HepG2 (cell line): Measurements from ENCODE around the gene CCL13. TPM values are rescaled to one million over a fixed set of nuclear protein-coding genes. Genes with fewer than 3 reads are reported as not detected.

Source experiments
- ATAC-seq: fragments of 200-7000 bp; cut with Tn5 transposase; 3 replicates; pipeline ENCODE4 v1.9.1; 2020; ENCODE audit warnings: mild to moderate bottlenecking, moderate library complexity
- BruUV-seq: library from RNA; stranded (reverse); fragments of 400-500 nt; replicated peaks from 2 replicates; lab custom pipeline; 2021; lab: Mats Ljungman, UMichigan
- CTCF ChIA-PET: fragments of 300-600 bp; formaldehyde crosslinking; extraction: SDS; loops from one replicate; lab custom pipeline; 2021; ENCODE audit warnings: low total read pairs, inconsistent platforms, low intra/inter-chr PET ratio; lab: Yijun Ruan, JAX
- POLR2A ChIA-PET: fragments of 350-600 bp; sonication (Branson Sonifier 250); formaldehyde crosslinking; loops from one replicate; lab custom pipeline; 2020; ENCODE audit warnings: antibody characterized with exemption, inconsistent platforms; lab: Yijun Ruan, JAX
- DNase-seq: peaks from one replicate; pipeline ENCODE4 v3.0.0-alpha.2; 2015; ENCODE audit warnings: low spot score
- FAIRE-seq: peaks from 3 replicates; lab custom pipeline; 2011; peaks lifted over from hg19 to GRCh38; lab: Jason Lieb, UNC
- H2AFZ ChIP-seq: one replicate; pipeline ENCODE4 v1.6.1; 2011; ENCODE audit warnings: low read length, inconsistent platforms
- H3K27ac ChIP-seq: fragments of 300-600 bp; 3 replicates; pipeline ENCODE4 v1.8.0; 2011; ENCODE audit warnings: mixed run types, mild to moderate bottlenecking, mixed read lengths, low read length, inconsistent platforms; ENCODE audit not compliant: insufficient read depth; ENCODE audit errors: extremely low read length
- H3K27me3 ChIP-seq, 2 experiments: fragments of 200-600 bp in 1 of 2; 2 replicates in 1 of 2; 3 replicates in 1 of 2; pipeline versions ENCODE4 v1.6.0 to v1.8.0; 2011; ENCODE audit warnings: low read length in 2 of 2, mild to moderate bottlenecking in 2 of 2, moderate library complexity in 2 of 2, inconsistent platforms in 1 of 2; ENCODE audit not compliant: insufficient read depth in 2 of 2, control insufficient read depth in 1 of 2
- H3K36me3 ChIP-seq, 2 experiments: fragments of 200-600 bp in 1 of 2; replicated peaks in 1 of 2; 2 replicates in 1 of 2; 3 replicates in 1 of 2; pipeline versions ENCODE4 v1.5.1 to v1.8.0; 2011; ENCODE audit warnings: low read length in 2 of 2, inconsistent platforms in 1 of 2; ENCODE audit not compliant: insufficient read depth in 2 of 2, control insufficient read depth in 1 of 2
- H3K4me1 ChIP-seq: 2 replicates; pipeline ENCODE4 v1.5.1; 2012; ENCODE audit warnings: low read length, inconsistent platforms; ENCODE audit not compliant: insufficient read depth
- H3K4me2 ChIP-seq: 2 replicates; pipeline ENCODE4 v1.6.0; 2011; ENCODE audit warnings: low read depth, low read length, inconsistent platforms
- H3K4me3 ChIP-seq, 3 experiments: fragments of 200-600 bp in 1 of 3; sonication (generic), shearing (Covaris generic) in 1 of 3; replicated peaks in 1 of 3; 2 replicates each; pipeline ENCODE4 v1.5.1; 2011 to 2016; ENCODE audit warnings: low read length in 3 of 3, inconsistent platforms in 2 of 3, low read depth in 2 of 3, mild to moderate bottlenecking in 2 of 3, control low read depth in 1 of 3, mixed read lengths in 1 of 3; ENCODE audit not compliant: insufficient read depth in 1 of 3
- H3K79me2 ChIP-seq: one replicate; pipeline ENCODE4 v1.6.1; 2011; ENCODE audit warnings: low read length, inconsistent platforms; ENCODE audit not compliant: insufficient read depth
- H3K9ac ChIP-seq: 2 replicates; pipeline ENCODE4 v1.6.0; 2011; ENCODE audit warnings: mild to moderate bottlenecking, low read depth, low read length, inconsistent platforms; ENCODE audit not compliant: insufficient read depth
- H3K9me3 ChIP-seq: 2 replicates; pipeline ENCODE4 v1.5.1; 2012; ENCODE audit warnings: mild to moderate bottlenecking, low read length
- H4K20me1 ChIP-seq: 2 replicates; pipeline ENCODE4 v1.6.0; 2011; ENCODE audit warnings: inconsistent platforms, mild to moderate bottlenecking, low read length, moderate library complexity; ENCODE audit not compliant: insufficient read depth
- GTF3A ChIP-seq: sonication (generic); formaldehyde crosslinking; conservative IDR thresholded peaks from 2 replicates; pipeline ENCODE4 v1.4.0; 2020; ENCODE audit warnings: mild to moderate bottlenecking, missing genetic modification reagents
- HOXD1 ChIP-seq: sonication (generic); formaldehyde crosslinking; IDR thresholded peaks from 2 replicates; pipeline ENCODE4 v1.5.0; 2020; ENCODE audit warnings: missing genetic modification reagents
- NFRKB ChIP-seq: fragments of 450-650 bp; IDR thresholded peaks from 2 replicates; pipeline ENCODE4 v1.6.1; 2017
- NR2F1 ChIP-seq, 2 experiments: fragments of 450-650 bp in 1 of 2; formaldehyde crosslinking in 1 of 2; IDR thresholded peaks; 2 replicates each; pipeline versions ENCODE4 v1.5.0 to v1.6.1; 2016 to 2020; ENCODE audit warnings: mild to moderate bottlenecking in 1 of 2, missing compliant biosample characterization in 1 of 2, missing genetic modification reagents in 1 of 2, moderate library complexity in 1 of 2
- SMARCC2 ChIP-seq: fragments of 450-650 bp; IDR thresholded peaks from 2 replicates; pipeline ENCODE4 v1.6.1; 2017; ENCODE audit warnings: antibody characterized with exemption, mild to moderate bottlenecking
- ZBTB42 ChIP-seq: sonication (generic); formaldehyde crosslinking; IDR thresholded peaks from 2 replicates; pipeline ENCODE4 v1.5.0; 2020; ENCODE audit warnings: mild to moderate bottlenecking, missing genetic modification reagents
- ZKSCAN8 ChIP-seq: IDR thresholded peaks from 2 replicates; pipeline ENCODE4 v1.6.1; 2016; ENCODE audit warnings: borderline replicate concordance, missing genetic modification reagents, missing compliant biosample characterization
- ZNF501 ChIP-seq: sonication (generic); formaldehyde crosslinking; IDR thresholded peaks from 2 replicates; pipeline ENCODE4 v1.5.1; 2020; ENCODE audit warnings: mild to moderate bottlenecking, moderate library complexity, missing genetic modification reagents
- ZNF660 ChIP-seq: sonication (generic); formaldehyde crosslinking; IDR thresholded peaks from 2 replicates; pipeline ENCODE4 v1.5.1; 2020; ENCODE audit warnings: mild to moderate bottlenecking, low read depth, missing genetic modification reagents, borderline replicate concordance
- ZNF781 ChIP-seq: sonication (generic); formaldehyde crosslinking; IDR thresholded peaks from 2 replicates; pipeline ENCODE4 v1.5.1; 2020; ENCODE audit warnings: borderline replicate concordance, mild to moderate bottlenecking, missing genetic modification reagents; ENCODE audit errors: not compliant biosample characterization
- WGBS: methylation state at CpG from one replicate; pipeline ENCODE4 v1.1.6; 2017; ENCODE audit warnings: low lambda C conversion rate; 5-methylcytosine and 5-hydroxymethylcytosine counted together
- in situ Hi-C: cut with HindIII; loops from 2 replicates; pipeline ENCODE4 v1.10.0; 2017; ENCODE audit warnings: low pct_unique_long_range_greater_than_20kb; ENCODE audit not compliant: extremely low pct_ligation_motif_present
- intact Hi-C: fragments of 100-400 bp; cut with micrococcal nuclease; formaldehyde crosslinking; loops from one replicate; pipeline ENCODE4 v1.10.0; 2022; ENCODE audit not compliant: unreplicated experiment
- polyA plus RNA-seq, 8 experiments: library from polyadenylated mRNA; depleted of rRNA in 3 of 8; stranded (reverse) in 7 of 8; unstranded in 1 of 8; fragments of >200 nt; fragmentation: Illumina TruSeq in 4 of 8; extraction: Trizol in 4 of 8; gene quantifications; 2 replicates each; pipeline versions ENCODE4 v1.2.1 to v1.2.3, GENCODE V29; 2011 to 2016; ENCODE audit warnings: low read depth in 4 of 8, missing spikeins in 1 of 8, mixed read lengths in 1 of 8; ENCODE audit not compliant: insufficient read depth in 1 of 8
- total RNA-seq, 5 experiments: library from RNA; depleted of rRNA; stranded (reverse); fragments of >200 nt; fragmentation: Illumina TruSeq; extraction: Trizol; gene quantifications; 2 replicates each; pipeline ENCODE4 v1.2.3, GENCODE V29; 2016; ENCODE audit warnings: low read depth in 1 of 5
- TF ChIP-seq, protein P1 (sequence below): sonication (generic); formaldehyde crosslinking; IDR thresholded peaks from 2 replicates; pipeline ENCODE4 v1.4.0; 2020; ENCODE audit warnings: missing genetic modification reagents
- TF ChIP-seq, protein P2 (sequence below): sonication (generic); formaldehyde crosslinking; IDR thresholded peaks from 2 replicates; pipeline ENCODE4 v1.4.0; 2020; ENCODE audit warnings: missing genetic modification reagents
- TF ChIP-seq, protein P3 (sequence below): sonication (generic); formaldehyde crosslinking; IDR thresholded peaks from 2 replicates; pipeline ENCODE4 v1.8.1; 2023; ENCODE audit warnings: mild to moderate bottlenecking, moderate library complexity, missing genetic modification reagents
- TF ChIP-seq, protein P4 (sequence below): sonication (generic); formaldehyde crosslinking; conservative IDR thresholded peaks from 2 replicates; pipeline ENCODE4 v1.8.0; 2022; ENCODE audit warnings: mild to moderate bottlenecking, moderate library complexity, missing genetic modification reagents

CCL13 gene
- total and polyA plus RNA-seq, 2 of the 13 experiments (the other 11 are each of a cell fraction or from before 2014, with no cell fraction given), result not detected

DNA sequence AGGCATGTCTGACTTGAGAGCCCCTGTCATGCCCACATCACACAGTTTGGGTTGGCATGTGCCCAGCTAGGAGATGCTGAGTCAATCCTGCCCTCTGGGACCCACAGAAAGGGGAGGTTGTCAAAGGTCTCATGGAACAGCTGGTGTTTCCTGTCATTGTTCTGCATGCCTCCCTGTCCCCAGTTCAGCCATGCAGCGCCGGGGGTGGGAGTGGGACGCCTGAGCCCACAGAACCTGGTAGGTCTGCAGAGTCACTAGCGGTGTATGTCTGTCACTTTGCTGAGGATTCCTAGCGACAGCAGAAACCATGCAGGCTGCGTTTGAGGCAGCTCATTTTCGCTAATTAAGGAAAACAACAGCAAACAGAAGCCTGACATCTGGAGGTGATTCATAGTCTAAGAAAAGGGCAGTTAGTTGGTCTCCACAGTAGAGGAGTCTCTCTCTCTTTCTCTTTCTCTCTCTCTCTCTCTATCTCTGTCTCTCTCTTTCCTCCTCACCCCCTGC lies 26.4 kb downstream of the CCL13 start:
- no peak overlapping the region for H3K9ac ChIP-seq
- intact Hi-C loops, result no loop called here
- FAIRE-seq, result no peak
- TF ChIP-seq ZKSCAN8, result no peak
- TF ChIP-seq, protein P1, sequence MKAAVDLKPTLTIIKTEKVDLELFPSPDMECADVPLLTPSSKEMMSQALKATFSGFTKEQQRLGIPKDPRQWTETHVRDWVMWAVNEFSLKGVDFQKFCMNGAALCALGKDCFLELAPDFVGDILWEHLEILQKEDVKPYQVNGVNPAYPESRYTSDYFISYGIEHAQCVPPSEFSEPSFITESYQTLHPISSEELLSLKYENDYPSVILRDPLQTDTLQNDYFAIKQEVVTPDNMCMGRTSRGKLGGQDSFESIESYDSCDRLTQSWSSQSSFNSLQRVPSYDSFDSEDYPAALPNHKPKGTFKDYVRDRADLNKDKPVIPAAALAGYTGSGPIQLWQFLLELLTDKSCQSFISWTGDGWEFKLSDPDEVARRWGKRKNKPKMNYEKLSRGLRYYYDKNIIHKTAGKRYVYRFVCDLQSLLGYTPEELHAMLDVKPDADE (CRISPR knock-in tag), result no peak
- no peak for TF ChIP-seq HOXD1
- TF ChIP-seq, protein P2, sequence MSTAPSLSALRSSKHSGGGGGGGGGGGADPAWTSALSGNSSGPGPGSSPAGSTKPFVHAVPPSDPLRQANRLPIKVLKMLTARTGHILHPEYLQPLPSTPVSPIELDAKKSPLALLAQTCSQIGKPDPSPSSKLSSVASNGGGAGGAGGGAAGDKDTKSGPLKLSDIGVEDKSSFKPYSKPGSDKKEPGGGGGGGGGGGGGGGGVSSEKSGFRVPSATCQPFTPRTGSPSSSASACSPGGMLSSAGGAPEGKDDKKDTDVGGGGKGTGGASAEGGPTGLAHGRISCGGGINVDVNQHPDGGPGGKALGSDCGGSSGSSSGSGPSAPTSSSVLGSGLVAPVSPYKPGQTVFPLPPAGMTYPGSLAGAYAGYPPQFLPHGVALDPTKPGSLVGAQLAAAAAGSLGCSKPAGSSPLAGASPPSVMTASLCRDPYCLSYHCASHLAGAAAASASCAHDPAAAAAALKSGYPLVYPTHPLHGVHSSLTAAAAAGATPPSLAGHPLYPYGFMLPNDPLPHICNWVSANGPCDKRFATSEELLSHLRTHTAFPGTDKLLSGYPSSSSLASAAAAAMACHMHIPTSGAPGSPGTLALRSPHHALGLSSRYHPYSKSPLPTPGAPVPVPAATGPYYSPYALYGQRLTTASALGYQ (CRISPR knock-in tag), result no peak
- TF ChIP-seq ZNF501 (CRISPR knock-in tag), result no peak
- no peak for TF ChIP-seq GTF3A (CRISPR knock-in tag)
- no peak for TF ChIP-seq NFRKB
- TF ChIP-seq, protein P3, sequence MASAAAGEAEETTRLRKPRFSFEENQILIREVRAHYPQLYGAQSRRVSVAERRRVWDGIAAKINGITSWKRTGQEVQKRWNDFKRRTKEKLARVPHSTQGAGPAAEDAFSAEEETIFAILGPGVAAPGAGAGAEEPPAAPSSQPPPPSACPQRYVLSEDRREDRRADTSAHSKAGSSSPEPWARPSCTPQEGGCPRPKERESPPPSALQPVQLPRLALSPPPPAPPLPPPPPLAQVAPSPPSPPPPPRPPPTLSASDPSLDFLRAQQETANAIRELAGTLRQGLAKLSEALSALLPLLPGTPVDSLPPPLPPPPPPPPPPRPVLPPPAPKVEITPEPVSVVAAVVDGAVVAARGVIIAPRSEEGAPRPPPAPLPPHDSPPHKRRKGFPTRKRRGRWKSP (CRISPR knock-in tag), result no peak
- TF ChIP-seq ZNF660, result no peak
- TF ChIP-seq ZBTB42 (CRISPR knock-in tag), result no peak
- TF ChIP-seq ZNF781, result no peak
- no peak for TF ChIP-seq SMARCC2
- TF ChIP-seq NR2F1 (CRISPR knock-in tag; IDR thresholded peaks at IDR 0.05), result no peak
- TF ChIP-seq, protein P4, sequence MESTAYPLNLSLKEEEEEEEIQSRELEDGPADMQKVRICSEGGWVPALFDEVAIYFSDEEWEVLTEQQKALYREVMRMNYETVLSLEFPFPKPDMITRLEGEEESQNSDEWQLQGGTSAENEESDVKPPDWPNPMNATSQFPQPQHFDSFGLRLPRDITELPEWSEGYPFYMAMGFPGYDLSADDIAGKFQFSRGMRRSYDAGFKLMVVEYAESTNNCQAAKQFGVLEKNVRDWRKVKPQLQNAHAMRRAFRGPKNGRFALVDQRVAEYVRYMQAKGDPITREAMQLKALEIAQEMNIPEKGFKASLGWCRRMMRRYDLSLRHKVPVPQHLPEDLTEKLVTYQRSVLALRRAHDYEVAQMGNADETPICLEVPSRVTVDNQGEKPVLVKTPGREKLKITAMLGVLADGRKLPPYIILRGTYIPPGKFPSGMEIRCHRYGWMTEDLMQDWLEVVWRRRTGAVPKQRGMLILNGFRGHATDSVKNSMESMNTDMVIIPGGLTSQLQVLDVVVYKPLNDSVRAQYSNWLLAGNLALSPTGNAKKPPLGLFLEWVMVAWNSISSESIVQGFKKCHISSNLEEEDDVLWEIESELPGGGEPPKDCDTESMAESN (CRISPR knock-in tag), result no peak
- TF ChIP-seq, all 625 proteins: peak for 0
- ChIA-PET POLR2A (no interaction called here), CTCF (no interaction called here)
- ATAC-seq (no peak), DNase-seq (no peak)
- in situ Hi-C loops, result no loop called here
- no peaks in the 10 kb centered on the region for H3K79me2 ChIP-seq
- H3K4me1 ChIP-seq, result no peaks in the 10 kb centered on the region
- H3K27me3 ChIP-seq, result no peaks in the 10 kb centered on the region; a peak in 1 of 5 replicates
- no peak overlapping the region for H3K4me3 ChIP-seq
- no TSS peak for BruUV-seq
- H4K20me1 ChIP-seq, result no peaks in the 10 kb centered on the region
- no peaks in the 10 kb centered on the region for H3K36me3 ChIP-seq
- H3K4me2 ChIP-seq, result no peak overlapping the region
- WGBS, result 0% methylated on average over 1 of the region's 7 CpGs
- H2AFZ ChIP-seq, result no peak overlapping the region
- H3K9me3 ChIP-seq, result no peaks in the 10 kb centered on the region
- H3K27ac ChIP-seq, result no peak overlapping the region
